ENCODE data around the gene RAP2A.

RAP2A gene

DNA sequence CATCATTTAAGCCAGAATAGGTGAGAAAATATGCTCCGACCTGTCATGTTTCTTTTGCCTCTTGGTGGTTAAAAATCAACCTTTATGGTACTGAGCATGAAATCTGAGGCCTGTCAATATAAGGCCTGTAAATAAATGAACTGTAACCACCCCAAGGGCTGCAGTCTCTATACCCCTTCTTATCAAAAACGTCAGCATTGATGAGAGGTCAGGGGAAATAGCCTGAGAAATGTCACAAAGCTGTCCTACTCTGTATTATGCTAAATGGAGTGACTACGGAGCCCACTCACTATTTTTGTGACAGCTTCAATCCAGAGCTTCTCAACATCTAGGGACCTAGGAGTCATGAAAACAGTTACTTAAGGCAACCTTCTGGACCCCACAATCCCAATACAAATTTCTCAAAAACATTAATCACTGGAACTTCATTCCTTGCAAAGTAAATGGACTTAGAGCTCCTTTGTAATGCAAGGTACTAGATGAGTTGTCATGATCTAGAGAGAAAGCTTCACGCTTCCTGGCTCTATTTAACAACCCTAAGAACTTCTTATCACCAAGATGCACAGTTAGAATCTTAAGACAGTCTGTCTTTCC lies 2.7 kb upstream of the RAP2A start:
- no peak overlapping the region for H3K9ac ChIP-seq (ENCODE audit: low read length)
- peaks cover 26% of the 10 kb centered on the region for H3K4me1 ChIP-seq (ENCODE audit: insufficient read depth, low read length, severe bottlenecking)
- no peak overlapping the region for H3K4me3 ChIP-seq (ENCODE audit: low read depth, low read length, poor library complexity, severe bottlenecking)
- peaks cover 4% of the 10 kb centered on the region; the same call in 1 of the 2 replicates for H3K36me3 ChIP-seq (ENCODE audit: insufficient read depth, low read length)
- H3K4me2 ChIP-seq (ENCODE audit: low read length), result no peak overlapping the region
- no peaks in the 10 kb centered on the region for H3K27me3 ChIP-seq (ENCODE audit: insufficient read depth, low read length)
- H3K9me2 ChIP-seq (ENCODE audit: low read depth, low read length), result no peaks in the 10 kb centered on the region
- TF ChIP-seq, protein P1, sequence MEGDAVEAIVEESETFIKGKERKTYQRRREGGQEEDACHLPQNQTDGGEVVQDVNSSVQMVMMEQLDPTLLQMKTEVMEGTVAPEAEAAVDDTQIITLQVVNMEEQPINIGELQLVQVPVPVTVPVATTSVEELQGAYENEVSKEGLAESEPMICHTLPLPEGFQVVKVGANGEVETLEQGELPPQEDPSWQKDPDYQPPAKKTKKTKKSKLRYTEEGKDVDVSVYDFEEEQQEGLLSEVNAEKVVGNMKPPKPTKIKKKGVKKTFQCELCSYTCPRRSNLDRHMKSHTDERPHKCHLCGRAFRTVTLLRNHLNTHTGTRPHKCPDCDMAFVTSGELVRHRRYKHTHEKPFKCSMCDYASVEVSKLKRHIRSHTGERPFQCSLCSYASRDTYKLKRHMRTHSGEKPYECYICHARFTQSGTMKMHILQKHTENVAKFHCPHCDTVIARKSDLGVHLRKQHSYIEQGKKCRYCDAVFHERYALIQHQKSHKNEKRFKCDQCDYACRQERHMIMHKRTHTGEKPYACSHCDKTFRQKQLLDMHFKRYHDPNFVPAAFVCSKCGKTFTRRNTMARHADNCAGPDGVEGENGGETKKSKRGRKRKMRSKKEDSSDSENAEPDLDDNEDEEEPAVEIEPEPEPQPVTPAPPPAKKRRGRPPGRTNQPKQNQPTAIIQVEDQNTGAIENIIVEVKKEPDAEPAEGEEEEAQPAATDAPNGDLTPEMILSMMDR (IDR thresholded peaks at IDR 0.05; ENCODE audit: low read length), result no peak
- TF ChIP-seq EZH2 (IDR thresholded peaks at IDR 0.05; ENCODE audit: borderline replicate concordance, low read length), result no peak
- H2AFZ ChIP-seq (ENCODE audit: low read length), result no peak overlapping the region
- H4K20me1 ChIP-seq (ENCODE audit: insufficient read depth, low read length), result no peaks in the 10 kb centered on the region
- no peak overlapping the region for H3K27ac ChIP-seq (ENCODE audit: low read depth, low read length, poor library complexity, severe bottlenecking)
- H3K9me3 ChIP-seq (ENCODE audit: low read length), result peaks cover 6% of the 10 kb centered on the region; the same call in 1 of the 2 replicates
- H3K79me2 ChIP-seq (ENCODE audit: insufficient read depth, low read length), result peaks cover 17% of the 10 kb centered on the region
- no peaks in the 10 kb centered on the region for H3F3A ChIP-seq (ENCODE audit: insufficient read depth, low read length)

DNA sequence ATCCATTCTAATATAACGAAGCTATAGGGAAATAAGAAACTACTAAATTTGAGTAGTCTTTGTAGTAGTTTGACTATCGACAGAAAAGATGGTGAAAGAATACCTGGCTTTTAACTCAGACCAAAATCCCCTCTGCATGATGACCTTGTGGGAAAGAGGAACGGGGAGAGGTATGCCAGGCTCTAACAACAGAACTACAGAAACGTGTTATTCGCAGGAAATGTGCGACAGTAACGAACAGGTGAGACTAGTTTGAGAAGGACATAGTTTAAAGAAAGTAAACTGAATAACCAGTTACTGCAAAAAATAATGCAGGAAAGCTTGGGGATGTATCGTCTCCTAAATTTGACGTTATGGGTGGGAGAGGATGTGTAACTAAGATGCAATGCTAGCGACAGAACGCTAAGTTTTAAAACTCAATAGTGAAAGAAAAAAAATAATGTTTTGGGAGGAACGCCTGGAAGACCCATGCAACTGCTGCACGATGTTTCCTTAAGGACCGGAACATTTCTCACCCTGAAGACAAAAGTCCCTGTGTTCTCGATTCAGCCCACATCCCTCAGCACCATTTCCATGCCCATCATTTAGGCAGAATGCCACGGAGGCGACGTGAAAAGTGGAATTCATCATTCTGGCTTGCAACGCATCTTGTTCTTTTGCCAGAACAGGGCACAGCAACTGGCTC lies 1.6 kb upstream of the RAP2A start:
- H4K20me1 ChIP-seq (ENCODE audit: insufficient read depth, low read length), result no peaks in the 10 kb centered on the region
- H3K4me3 ChIP-seq (ENCODE audit: low read depth, low read length, poor library complexity, severe bottlenecking), result peak overlapping the region; percentile 86

DNA sequence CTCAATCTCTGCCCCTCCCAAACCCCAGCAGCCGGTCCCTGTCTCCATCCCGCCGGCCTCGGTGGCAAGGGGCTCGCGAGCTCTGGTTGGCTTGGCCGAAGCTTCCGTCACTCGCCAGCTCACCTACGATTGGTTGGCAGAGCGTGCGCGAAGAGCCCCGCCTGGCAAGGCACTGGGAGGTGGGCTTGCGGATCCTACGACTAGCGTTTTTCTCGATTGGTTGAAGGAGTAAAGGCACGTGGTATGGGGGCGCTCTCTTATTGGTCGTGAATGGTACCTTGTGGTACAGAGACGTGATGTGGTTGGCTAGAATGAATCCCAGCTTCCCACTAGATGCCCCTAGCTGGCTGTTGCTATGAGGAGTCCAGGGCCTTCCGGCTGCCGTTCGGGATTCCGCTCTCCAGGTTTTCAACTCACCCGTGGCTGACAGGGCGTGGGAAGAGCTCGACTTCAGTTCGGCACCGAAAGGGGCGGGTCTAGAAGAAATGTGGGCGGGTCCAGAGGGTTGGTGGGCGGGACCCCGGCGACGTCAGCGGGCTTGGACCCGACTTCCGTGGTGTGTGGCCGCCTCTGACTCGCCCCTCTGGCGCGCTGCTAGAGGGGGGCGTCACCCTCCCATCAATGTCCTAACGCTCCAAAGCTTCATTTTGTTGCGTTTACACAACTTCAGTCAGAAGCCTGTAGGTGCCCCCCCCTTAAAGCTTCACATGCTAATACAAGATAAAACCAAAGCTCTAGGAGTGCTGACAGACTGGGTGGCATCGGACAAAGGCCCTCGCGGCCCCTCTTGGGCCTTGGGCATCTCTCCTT lies 847 bp upstream of the RAP2A start:
- Histone ChIP-seq H4K20me1 (ENCODE audit: insufficient read depth, low read length) (no peaks in the 10 kb centered on the region), H2AFZ (ENCODE audit: low read length) (peak overlapping the region; percentile 72; the same call in 1 of the 2 replicates), H3K9me3 (ENCODE audit: low read length) (peaks cover 6% of the 10 kb centered on the region; the same call in 1 of the 2 replicates), H3K27ac (ENCODE audit: low read depth, low read length, poor library complexity, severe bottlenecking) (peak overlapping the region; percentile 95), H3K27me3 (ENCODE audit: insufficient read depth, low read length) (no peaks in the 10 kb centered on the region), H3K9ac (ENCODE audit: low read length) (peak overlapping the region; percentile 94), H3K4me3 (ENCODE audit: low read depth, low read length, poor library complexity, severe bottlenecking) (peak overlapping the region; percentile 86), H3K4me2 (ENCODE audit: low read length) (peak overlapping the region; percentile 94), H3F3A (ENCODE audit: insufficient read depth, low read length) (no peaks in the 10 kb centered on the region), H3K4me1 (ENCODE audit: insufficient read depth, low read length, severe bottlenecking) (peaks cover 32% of the 10 kb centered on the region), H3K79me2 (ENCODE audit: insufficient read depth, low read length) (peaks cover 27% of the 10 kb centered on the region), H3K36me3 (ENCODE audit: insufficient read depth, low read length) (peaks cover 9% of the 10 kb centered on the region; the same call in 1 of the 2 replicates), H3K9me2 (ENCODE audit: low read depth, low read length) (no peaks in the 10 kb centered on the region)
- TF ChIP-seq EZH2 (IDR thresholded peaks at IDR 0.05; ENCODE audit: borderline replicate concordance, low read length), result no peak
- TF ChIP-seq, protein P1 (IDR thresholded peaks at IDR 0.05; ENCODE audit: low read length), result no peak

More for the DNA sequence above, 1.6 kb upstream of the RAP2A start:
- no peaks in the 10 kb centered on the region for H3K9me2 ChIP-seq (ENCODE audit: low read depth, low read length)
- H3K79me2 ChIP-seq (ENCODE audit: insufficient read depth, low read length), result peaks cover 26% of the 10 kb centered on the region
- peak overlapping the region; percentile 55 for H3K9ac ChIP-seq (ENCODE audit: low read length)
- peak overlapping the region; percentile 44; the same call in 1 of the 2 replicates for H2AFZ ChIP-seq (ENCODE audit: low read length)
- peaks cover 32% of the 10 kb centered on the region for H3K4me1 ChIP-seq (ENCODE audit: insufficient read depth, low read length, severe bottlenecking)
- peaks cover 6% of the 10 kb centered on the region; the same call in 1 of the 2 replicates for H3K9me3 ChIP-seq (ENCODE audit: low read length)
- peak overlapping the region; percentile 94 for H3K4me2 ChIP-seq (ENCODE audit: low read length)
- TF ChIP-seq EZH2 (IDR thresholded peaks at IDR 0.05; ENCODE audit: borderline replicate concordance, low read length), result no peak
- TF ChIP-seq, protein P1 (IDR thresholded peaks at IDR 0.05; ENCODE audit: low read length), result no peak
- H3K27ac ChIP-seq (ENCODE audit: low read depth, low read length, poor library complexity, severe bottlenecking), result no peak overlapping the region
- H3K36me3 ChIP-seq (ENCODE audit: insufficient read depth, low read length), result peaks cover 9% of the 10 kb centered on the region; the same call in 1 of the 2 replicates
- H3K27me3 ChIP-seq (ENCODE audit: insufficient read depth, low read length), result no peaks in the 10 kb centered on the region
- no peaks in the 10 kb centered on the region for H3F3A ChIP-seq (ENCODE audit: insufficient read depth, low read length)
